K562 (cell line): ENCODE results near the gene PNLIPRP2. TPM values are rescaled to one million over a fixed set of nuclear protein-coding genes. Genes with fewer than 3 reads are reported as not detected.

Experiments
- ATAC-seq: fragments of 200-7000 bp; cut with Tn5 transposase; 3 replicates; pipeline ENCODE4 v1.9.1; 2020; ENCODE audit warnings: moderate library complexity
- BruUV-seq: library from RNA; stranded (reverse); fragments of 400-500 nt; replicated peaks from 2 replicates; lab custom pipeline; 2021; lab: Mats Ljungman, UMichigan
- CTCF ChIA-PET: fragments of 300-600 bp; formaldehyde crosslinking; extraction: SDS; loops from one replicate; lab custom pipeline; 2021; ENCODE audit warnings: low intra/inter-chr PET ratio; lab: Yijun Ruan, JAX
- POLR2A ChIA-PET: fragments of 300-600, 350-650 bp; sonication (Branson Sonifier 250); formaldehyde crosslinking; extraction: SDS; loops from one replicate; lab custom pipeline; 2021; ENCODE audit warnings: antibody characterized with exemption, inconsistent platforms; lab: Yijun Ruan, JAX
- DNase-seq, 4 experiments: peaks; one replicate each; pipeline versions ENCODE4 v3.0.0 to v3.0.0-alpha.2; 2011 to 2018; ENCODE audit warnings: low spot score in 3 of 4, mixed read lengths in 3 of 4; ENCODE audit errors: extremely low read depth in 1 of 4
- FAIRE-seq: peaks from 2 replicates; lab custom pipeline; 2011; peaks lifted over from hg19 to GRCh38; lab: Jason Lieb, UNC
- H2AFZ ChIP-seq: 2 replicates; pipeline ENCODE4 v1.6.0; 2011; ENCODE audit warnings: low read depth, low read length, control low read depth, inconsistent platforms
- H3K27ac ChIP-seq: fragments of 200-600 bp; 3 replicates; pipeline ENCODE4 v1.8.0; 2011; ENCODE audit warnings: low read depth, mild to moderate bottlenecking, control low read depth, inconsistent platforms, low read length, moderate library complexity, mixed read lengths; ENCODE audit errors: extremely low read depth
- H3K27me3 ChIP-seq, 2 experiments: fragments of 300-600 bp in 1 of 2; 2 replicates in 1 of 2; 3 replicates in 1 of 2; pipeline versions ENCODE4 v1.6.0 to v1.8.0; 2011; ENCODE audit warnings: inconsistent platforms in 2 of 2, low read length in 2 of 2, mild to moderate bottlenecking in 1 of 2, mixed read lengths in 1 of 2, moderate library complexity in 1 of 2; ENCODE audit not compliant: control insufficient read depth in 2 of 2, insufficient read depth in 2 of 2
- H3K36me3 ChIP-seq: fragments of 300-600 bp; 3 replicates; pipeline ENCODE4 v1.8.0; 2011; ENCODE audit warnings: mild to moderate bottlenecking, low read length, inconsistent platforms; ENCODE audit not compliant: control insufficient read depth, insufficient read depth
- H3K4me1 ChIP-seq, 2 experiments: fragments of 200-600 bp in 1 of 2; replicated peaks in 1 of 2; 2 replicates in 1 of 2; 3 replicates in 1 of 2; pipeline versions ENCODE4 v1.5.1 to v1.8.0; 2011; ENCODE audit warnings: inconsistent platforms in 2 of 2, low read length in 2 of 2, mild to moderate bottlenecking in 1 of 2, mixed read lengths in 1 of 2, moderate library complexity in 1 of 2; ENCODE audit not compliant: control insufficient read depth in 2 of 2, insufficient read depth in 2 of 2
- H3K4me2 ChIP-seq: 2 replicates; pipeline ENCODE4 v1.6.1; 2011; ENCODE audit warnings: low read length, control low read depth, inconsistent platforms, mixed read lengths; ENCODE audit not compliant: insufficient read depth
- H3K4me3 ChIP-seq: fragments of 200-600 bp; sonication (generic), shearing (Covaris generic); 2 replicates; pipeline ENCODE4 v1.5.1; 2016; ENCODE audit warnings: control low read depth, inconsistent platforms
- H3K79me2 ChIP-seq: fragments of 200-600 bp; 3 replicates; pipeline ENCODE4 v1.8.0; 2011; ENCODE audit warnings: low read length, inconsistent platforms; ENCODE audit not compliant: control insufficient read depth, insufficient read depth
- H3K9ac ChIP-seq, 2 experiments: 2 replicates each; pipeline versions ENCODE4 v1.6.0 to v1.6.1; 2011; ENCODE audit warnings: low read depth in 2 of 2, low read length in 2 of 2, control low read depth in 1 of 2, inconsistent platforms in 1 of 2, mild to moderate bottlenecking in 1 of 2, mixed read lengths in 1 of 2; ENCODE audit not compliant: insufficient read depth in 1 of 2
- H3K9me1 ChIP-seq: one replicate; pipeline ENCODE4 v1.6.0; 2011; ENCODE audit warnings: inconsistent platforms, mild to moderate bottlenecking, low read length, moderate library complexity; ENCODE audit not compliant: control insufficient read depth, insufficient read depth
- H3K9me3 ChIP-seq: replicated peaks from 2 replicates; pipeline ENCODE4 v1.5.1; 2011; ENCODE audit warnings: low read depth, low read length, inconsistent platforms; ENCODE audit not compliant: control insufficient read depth, insufficient read depth
- H4K20me1 ChIP-seq: replicated peaks from 2 replicates; pipeline ENCODE4 v1.6.1; 2011; ENCODE audit warnings: low read length, inconsistent platforms, mixed read lengths; ENCODE audit not compliant: control insufficient read depth, insufficient read depth
- BRF1 ChIP-seq: IDR thresholded peaks from 3 replicates; pipeline ENCODE4 v1.6.1; 2011; ENCODE audit warnings: borderline replicate concordance, mild to moderate bottlenecking; ENCODE audit not compliant: insufficient read length; ENCODE audit errors: extremely low read depth
- DPF2 ChIP-seq: fragments of 450-650 bp; IDR thresholded peaks from 2 replicates; pipeline ENCODE4 v1.6.1; 2016
- HDAC8 ChIP-seq: fragments of 450-650 bp; IDR thresholded peaks from 2 replicates; pipeline ENCODE4 v1.6.1; 2016; ENCODE audit warnings: mild to moderate bottlenecking, missing genetic modification characterization, moderate library complexity, missing compliant biosample characterization
- NCOA6 ChIP-seq: fragments of 450-650 bp; IDR thresholded peaks from 2 replicates; pipeline ENCODE4 v1.6.1; 2017; ENCODE audit warnings: mild to moderate bottlenecking
- POU5F1 ChIP-seq: fragments of 150-350 bp; IDR thresholded peaks from 2 replicates; pipeline ENCODE4 v1.6.1; 2014; ENCODE audit warnings: borderline replicate concordance, low read length, low read depth, mild to moderate bottlenecking; ENCODE audit not compliant: partially characterized antibody
- PRMT5 ChIP-seq: sonication (generic); formaldehyde crosslinking; IDR thresholded peaks from 2 replicates; pipeline ENCODE4 v1.5.0; 2020; ENCODE audit warnings: missing genetic modification reagents
- PTRF ChIP-seq: fragments of 450-650 bp; IDR thresholded peaks from 2 replicates; pipeline ENCODE4 v1.6.1; 2016; ENCODE audit warnings: mild to moderate bottlenecking, missing genetic modification characterization, missing compliant biosample characterization
- RBM39 ChIP-seq: fragments of 200-400 bp; formaldehyde crosslinking; optimal IDR thresholded peaks from 2 replicates; pipeline ENCODE3; 2018; ENCODE audit warnings: low read depth, low read length
- SMAD4 ChIP-seq: fragments of 250-450 bp; sonication (Bioruptor Pico); conservative IDR thresholded peaks from 2 replicates; pipeline ENCODE4 v1.8.0; 2021; ENCODE audit warnings: inconsistent platforms, mild to moderate bottlenecking, moderate library complexity
- ZNF174 ChIP-seq: fragments of 250-450 bp; sonication (Bioruptor Pico); IDR thresholded peaks from 2 replicates; pipeline ENCODE4 v1.4.0; 2020; ENCODE audit warnings: mild to moderate bottlenecking
- WGBS: fragments of 100-300 bp; shearing (Covaris generic); methylation state at CpG from one replicate; pipeline ENCODE4 v1.1.6; 2016; ENCODE audit warnings: low coverage, mixed read lengths; ENCODE audit not compliant: insufficient coverage; ENCODE audit errors: missing lambda C conversion rate; 5-methylcytosine and 5-hydroxymethylcytosine counted together
- in situ Hi-C: fragments of 300-500 bp; cut with MboI; formaldehyde crosslinking; loops from 4 replicates; pipeline ENCODE4 v1.15.0; 2018; ENCODE audit warnings: inconsistent platforms, mixed read lengths
- intact Hi-C: fragments of 100-400 bp; cut with micrococcal nuclease; formaldehyde crosslinking; loops from 2 replicates; pipeline ENCODE4 v1.14.2; 2022
- polyA plus RNA-seq, 8 experiments: library from polyadenylated mRNA; depleted of rRNA in 4 of 8; stranded (reverse) in 5 of 8; unstranded in 3 of 8; fragments of >200 nt; fragmentation: Nextera tagmentation in 2 of 8; fragmentation: Illumina TruSeq in 1 of 8; extraction: Ambion mirVana in 2 of 8; extraction: Trizol in 1 of 8; gene quantifications; 2 replicates each; pipeline versions ENCODE4 v1.2.1 to v1.2.3, GENCODE V29; 2011 to 2014; ENCODE audit warnings: inconsistent platforms in 1 of 8, missing spikeins in 1 of 8
- total RNA-seq, 7 experiments: library from RNA; depleted of rRNA in 6 of 7; stranded (reverse); fragments of >200 nt in 6 of 7; fragmentation: Illumina TruSeq in 2 of 7; extraction: Trizol in 2 of 7; gene quantifications; 2 replicates each; pipeline versions ENCODE4 v1.2.1 to v1.2.3, GENCODE V29; 2011 to 2021; ENCODE audit warnings: low replicate concordance in 1 of 7
- TF ChIP-seq, protein P1 (sequence below): sonication (generic); formaldehyde crosslinking; IDR thresholded peaks from 2 replicates; pipeline ENCODE4 v1.8.0; 2023; ENCODE audit warnings: missing genetic modification reagents, mild to moderate bottlenecking, borderline replicate concordance

The PNLIPRP2 gene
- total and polyA plus RNA-seq, 9 of the 15 experiments (the other 6 are each of a cell fraction or from before 2014, with no cell fraction given): 0.38 TPM; not detected in 8

DNA sequence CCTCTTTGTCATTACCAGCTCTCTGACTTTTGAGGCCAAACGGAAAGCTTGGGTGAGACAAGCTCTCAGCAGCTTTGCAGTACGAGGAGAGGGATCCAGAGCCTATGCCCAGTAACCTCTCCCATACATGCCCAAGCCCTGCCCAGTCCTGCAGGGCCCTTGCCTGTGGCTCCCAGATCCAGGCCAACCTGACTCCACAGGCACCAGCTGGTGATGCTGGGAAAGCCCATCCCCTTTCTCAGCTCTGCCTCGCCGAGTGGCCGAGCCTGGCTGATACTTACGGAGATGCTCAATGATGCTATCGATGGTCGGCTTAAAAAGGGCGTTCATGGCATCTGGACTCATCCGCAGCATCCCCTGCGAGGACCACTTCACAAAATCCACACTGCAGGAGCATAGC lies 55.4 kb downstream of the PNLIPRP2 start:
- TF ChIP-seq PRMT5 (CRISPR knock-in tag) (no peak), DPF2 (no peak), NCOA6 (no peak), RBM39 (no peak), POU5F1 (no peak), PTRF (tag) (no peak), ZNF174 (CRISPR knock-in tag) (no peak), BRF1 (no peak), SMAD4 (CRISPR knock-in tag) (no peak), HDAC8 (no peak)
- TF ChIP-seq, protein P1, sequence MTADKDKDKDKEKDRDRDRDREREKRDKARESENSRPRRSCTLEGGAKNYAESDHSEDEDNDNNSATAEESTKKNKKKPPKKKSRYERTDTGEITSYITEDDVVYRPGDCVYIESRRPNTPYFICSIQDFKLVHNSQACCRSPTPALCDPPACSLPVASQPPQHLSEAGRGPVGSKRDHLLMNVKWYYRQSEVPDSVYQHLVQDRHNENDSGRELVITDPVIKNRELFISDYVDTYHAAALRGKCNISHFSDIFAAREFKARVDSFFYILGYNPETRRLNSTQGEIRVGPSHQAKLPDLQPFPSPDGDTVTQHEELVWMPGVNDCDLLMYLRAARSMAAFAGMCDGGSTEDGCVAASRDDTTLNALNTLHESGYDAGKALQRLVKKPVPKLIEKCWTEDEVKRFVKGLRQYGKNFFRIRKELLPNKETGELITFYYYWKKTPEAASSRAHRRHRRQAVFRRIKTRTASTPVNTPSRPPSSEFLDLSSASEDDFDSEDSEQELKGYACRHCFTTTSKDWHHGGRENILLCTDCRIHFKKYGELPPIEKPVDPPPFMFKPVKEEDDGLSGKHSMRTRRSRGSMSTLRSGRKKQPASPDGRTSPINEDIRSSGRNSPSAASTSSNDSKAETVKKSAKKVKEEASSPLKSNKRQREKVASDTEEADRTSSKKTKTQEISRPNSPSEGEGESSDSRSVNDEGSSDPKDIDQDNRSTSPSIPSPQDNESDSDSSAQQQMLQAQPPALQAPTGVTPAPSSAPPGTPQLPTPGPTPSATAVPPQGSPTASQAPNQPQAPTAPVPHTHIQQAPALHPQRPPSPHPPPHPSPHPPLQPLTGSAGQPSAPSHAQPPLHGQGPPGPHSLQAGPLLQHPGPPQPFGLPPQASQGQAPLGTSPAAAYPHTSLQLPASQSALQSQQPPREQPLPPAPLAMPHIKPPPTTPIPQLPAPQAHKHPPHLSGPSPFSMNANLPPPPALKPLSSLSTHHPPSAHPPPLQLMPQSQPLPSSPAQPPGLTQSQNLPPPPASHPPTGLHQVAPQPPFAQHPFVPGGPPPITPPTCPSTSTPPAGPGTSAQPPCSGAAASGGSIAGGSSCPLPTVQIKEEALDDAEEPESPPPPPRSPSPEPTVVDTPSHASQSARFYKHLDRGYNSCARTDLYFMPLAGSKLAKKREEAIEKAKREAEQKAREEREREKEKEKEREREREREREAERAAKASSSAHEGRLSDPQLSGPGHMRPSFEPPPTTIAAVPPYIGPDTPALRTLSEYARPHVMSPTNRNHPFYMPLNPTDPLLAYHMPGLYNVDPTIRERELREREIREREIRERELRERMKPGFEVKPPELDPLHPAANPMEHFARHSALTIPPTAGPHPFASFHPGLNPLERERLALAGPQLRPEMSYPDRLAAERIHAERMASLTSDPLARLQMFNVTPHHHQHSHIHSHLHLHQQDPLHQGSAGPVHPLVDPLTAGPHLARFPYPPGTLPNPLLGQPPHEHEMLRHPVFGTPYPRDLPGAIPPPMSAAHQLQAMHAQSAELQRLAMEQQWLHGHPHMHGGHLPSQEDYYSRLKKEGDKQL (CRISPR knock-in tag): no peak
- no peaks in the 10 kb centered on the region for H3K9me1 ChIP-seq
- BruUV-seq: no TSS peak
- H2AFZ ChIP-seq: no peak overlapping the region
- intact Hi-C loops: no loop called here
- no peak overlapping the region for H3K4me3 ChIP-seq
- H3K79me2 ChIP-seq: no peaks in the 10 kb centered on the region
- 0% methylated on average over 11 of the region's 11 CpGs for WGBS
- H3K4me2 ChIP-seq: no peak overlapping the region
- FAIRE-seq (no peak), DNase-seq (no peak), ATAC-seq (no peak)
- H4K20me1 ChIP-seq: no peaks in the 10 kb centered on the region
- H3K27ac ChIP-seq: no peak overlapping the region
- no peaks in the 10 kb centered on the region for H3K36me3 ChIP-seq
- ChIA-PET CTCF (no interaction called here), POLR2A (no interaction called here)
- no peak overlapping the region for H3K9ac ChIP-seq
- no peaks in the 10 kb centered on the region for H3K9me3 ChIP-seq
- H3K27me3 ChIP-seq: peaks cover 0 to 30% of the 10 kb centered on the region in 2 experiments; a peak in 3 of 5 replicates
- in situ Hi-C loops: loop anchor here (25.0 kb wide), 1 partner anchor 111 kb away; no protein-coding TSS in a partner anchor
- H3K4me1 ChIP-seq: no peaks in the 10 kb centered on the region
